Daoy (cell line): ENCODE results near the gene DTNB. TPM values are rescaled to one million over a fixed set of nuclear protein-coding genes. Genes with fewer than 3 reads are reported as not detected.

Experiments used
- total RNA-seq: library from RNA; depleted of rRNA; stranded (reverse); fragments of >200 nt; shearing (Covaris generic); gene quantifications from 2 replicates; pipeline ENCODE4 v1.2.3, GENCODE V29; 2014; rRNA removed

DTNB gene
- total RNA-seq, 1 experiment from 2014 or later, result 5.0 TPM

Other genes with a start within 250 kb of the DTNB start
- gene ASXL2, start 204.9 kb upstream of the DTNB start, total RNA-seq, result 8.8 and 9.4 TPM in 2 replicates